ENCODE results near the gene FAM180A. TPM values are rescaled to one million over a fixed set of nuclear protein-coding genes. Genes with fewer than 3 reads are reported as not detected.

The FAM180A gene
- total RNA-seq, 1 donor from 2014 or later = not detected

DNA sequence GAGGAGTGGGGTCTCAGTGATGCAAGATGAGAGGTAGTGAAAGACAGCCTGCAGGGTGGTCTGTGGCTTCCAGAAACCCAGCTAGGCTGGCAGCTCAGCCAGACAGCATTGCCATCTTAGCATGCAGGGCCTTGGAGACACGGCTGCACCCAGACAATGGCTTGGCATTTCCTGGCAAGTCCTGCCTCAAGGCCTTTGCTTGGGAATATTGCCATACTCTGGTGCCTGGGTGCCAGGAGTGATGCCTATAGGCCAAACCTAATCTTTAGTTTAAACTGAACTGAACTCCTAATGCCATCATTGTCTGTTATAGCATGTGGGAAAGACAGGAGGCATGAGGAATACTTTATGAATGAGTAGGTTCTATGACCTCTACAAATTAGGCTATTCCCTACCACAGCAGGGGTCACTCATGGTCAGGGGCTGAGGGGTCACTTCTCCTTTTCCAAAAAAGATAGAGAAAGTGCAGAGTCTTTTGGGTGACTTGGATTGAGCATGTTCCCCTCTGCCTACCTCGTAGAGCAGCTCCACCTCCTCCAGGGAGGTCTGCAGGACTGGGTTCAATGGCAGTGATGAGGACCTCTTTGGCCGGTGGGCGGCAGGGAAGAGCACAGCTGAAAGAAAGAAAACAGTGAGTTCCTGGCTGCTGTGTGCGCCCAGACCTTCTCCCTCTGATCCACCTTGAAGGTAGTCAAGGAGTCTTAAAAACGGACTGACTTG is 11.9 kb downstream of the FAM180A start:
- DNase-seq = no peak
- H3K36me3 Mint-ChIP-seq (ENCODE audit: unreplicated experiment) = no peaks in the 10 kb centered on the region
- TF ChIP-seq, protein P1, sequence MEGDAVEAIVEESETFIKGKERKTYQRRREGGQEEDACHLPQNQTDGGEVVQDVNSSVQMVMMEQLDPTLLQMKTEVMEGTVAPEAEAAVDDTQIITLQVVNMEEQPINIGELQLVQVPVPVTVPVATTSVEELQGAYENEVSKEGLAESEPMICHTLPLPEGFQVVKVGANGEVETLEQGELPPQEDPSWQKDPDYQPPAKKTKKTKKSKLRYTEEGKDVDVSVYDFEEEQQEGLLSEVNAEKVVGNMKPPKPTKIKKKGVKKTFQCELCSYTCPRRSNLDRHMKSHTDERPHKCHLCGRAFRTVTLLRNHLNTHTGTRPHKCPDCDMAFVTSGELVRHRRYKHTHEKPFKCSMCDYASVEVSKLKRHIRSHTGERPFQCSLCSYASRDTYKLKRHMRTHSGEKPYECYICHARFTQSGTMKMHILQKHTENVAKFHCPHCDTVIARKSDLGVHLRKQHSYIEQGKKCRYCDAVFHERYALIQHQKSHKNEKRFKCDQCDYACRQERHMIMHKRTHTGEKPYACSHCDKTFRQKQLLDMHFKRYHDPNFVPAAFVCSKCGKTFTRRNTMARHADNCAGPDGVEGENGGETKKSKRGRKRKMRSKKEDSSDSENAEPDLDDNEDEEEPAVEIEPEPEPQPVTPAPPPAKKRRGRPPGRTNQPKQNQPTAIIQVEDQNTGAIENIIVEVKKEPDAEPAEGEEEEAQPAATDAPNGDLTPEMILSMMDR (IDR thresholded peaks at IDR 0.05; ENCODE audit: partially characterized antibody, unreplicated experiment) = no peak
- H3K4me3 Mint-ChIP-seq (ENCODE audit: unreplicated experiment) = no peak overlapping the region
- H3K27me3 Mint-ChIP-seq (ENCODE audit: unreplicated experiment) = peaks cover 1% of the 10 kb centered on the region
- H3K9me3 Mint-ChIP-seq (ENCODE audit: unreplicated experiment) = no peaks in the 10 kb centered on the region
- H3K27ac Mint-ChIP-seq (ENCODE audit: unreplicated experiment) = no peak overlapping the region
- no peaks in the 10 kb centered on the region for H3K4me1 Mint-ChIP-seq (ENCODE audit: low read depth, unreplicated experiment)

DNA sequence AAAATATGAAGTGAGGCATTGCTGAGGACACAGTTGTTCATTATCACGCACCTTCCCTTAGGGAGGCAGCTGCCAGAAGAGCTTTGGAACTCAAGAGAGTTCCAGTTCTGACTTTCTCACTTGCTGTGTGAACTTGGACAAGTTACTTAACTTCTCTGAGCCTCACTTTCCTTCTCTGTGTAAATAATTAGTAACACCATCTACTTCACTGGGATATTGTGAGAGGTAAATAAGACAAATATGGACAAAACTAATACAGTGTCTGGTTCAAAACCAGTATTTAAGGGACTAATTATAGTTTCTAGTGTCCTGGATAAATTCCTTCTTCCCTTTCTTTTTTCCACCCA is 14.3 kb downstream of the FAM180A start:
- TF ChIP-seq, protein P1 (IDR thresholded peaks at IDR 0.05; ENCODE audit: partially characterized antibody, unreplicated experiment) = no peak
- H3K4me3 Mint-ChIP-seq (ENCODE audit: unreplicated experiment) = no peak overlapping the region
- H3K36me3 Mint-ChIP-seq (ENCODE audit: unreplicated experiment) = no peaks in the 10 kb centered on the region
- peaks cover 1% of the 10 kb centered on the region for H3K27me3 Mint-ChIP-seq (ENCODE audit: unreplicated experiment)
- H3K9me3 Mint-ChIP-seq (ENCODE audit: unreplicated experiment) = no peaks in the 10 kb centered on the region
- H3K4me1 Mint-ChIP-seq (ENCODE audit: low read depth, unreplicated experiment) = peaks cover 3% of the 10 kb centered on the region
- DNase-seq = no peak
- H3K27ac Mint-ChIP-seq (ENCODE audit: unreplicated experiment) = no peak overlapping the region

DNA sequence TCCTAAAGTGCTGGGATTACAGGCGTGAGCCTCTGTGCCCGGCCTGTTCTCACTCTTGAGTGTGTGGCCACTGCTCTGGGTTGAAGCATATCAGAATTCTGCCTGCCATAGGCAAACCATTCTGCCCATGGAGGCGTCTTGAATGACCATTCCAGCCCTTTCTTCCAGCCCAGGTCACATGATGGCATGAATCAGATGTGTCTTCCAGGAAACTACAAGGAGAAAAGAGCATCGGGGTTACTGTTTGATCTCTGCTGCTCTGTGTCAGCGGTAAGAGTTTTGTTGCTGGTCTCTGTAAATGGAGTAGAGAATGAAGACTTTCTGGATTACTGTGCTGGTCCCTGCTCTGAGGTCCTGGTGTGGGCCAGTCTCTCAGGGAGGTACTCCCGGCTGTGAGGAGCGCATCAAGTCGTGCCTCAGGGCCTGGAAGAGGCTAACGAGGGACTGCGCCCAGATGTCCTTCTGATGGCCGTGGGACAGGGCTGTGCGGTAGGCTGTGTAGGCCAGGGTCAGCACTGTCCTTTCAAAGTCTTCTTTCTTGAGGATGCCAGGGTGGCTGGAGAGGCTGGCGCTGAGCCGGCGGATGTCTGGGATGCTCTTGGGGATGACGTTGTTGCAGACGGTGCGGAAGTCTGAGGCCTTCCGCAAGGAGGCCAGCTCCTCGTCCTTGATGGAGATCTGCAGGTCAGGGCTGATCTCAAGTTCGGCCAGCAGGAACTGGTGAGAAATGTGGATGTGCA is 14.8 kb downstream of the FAM180A start:
- no peaks in the 10 kb centered on the region for H3K9me3 Mint-ChIP-seq (ENCODE audit: unreplicated experiment)
- peaks cover 3% of the 10 kb centered on the region for H3K4me1 Mint-ChIP-seq (ENCODE audit: low read depth, unreplicated experiment)
- DNase-seq = no peak
- H3K36me3 Mint-ChIP-seq (ENCODE audit: unreplicated experiment) = no peaks in the 10 kb centered on the region
- H3K27me3 Mint-ChIP-seq (ENCODE audit: unreplicated experiment) = peaks cover 1% of the 10 kb centered on the region
- H3K4me3 Mint-ChIP-seq (ENCODE audit: unreplicated experiment) = no peak overlapping the region
- H3K27ac Mint-ChIP-seq (ENCODE audit: unreplicated experiment) = no peak overlapping the region
- TF ChIP-seq, protein P1 (IDR thresholded peaks at IDR 0.05; ENCODE audit: partially characterized antibody, unreplicated experiment) = no peak

DNA sequence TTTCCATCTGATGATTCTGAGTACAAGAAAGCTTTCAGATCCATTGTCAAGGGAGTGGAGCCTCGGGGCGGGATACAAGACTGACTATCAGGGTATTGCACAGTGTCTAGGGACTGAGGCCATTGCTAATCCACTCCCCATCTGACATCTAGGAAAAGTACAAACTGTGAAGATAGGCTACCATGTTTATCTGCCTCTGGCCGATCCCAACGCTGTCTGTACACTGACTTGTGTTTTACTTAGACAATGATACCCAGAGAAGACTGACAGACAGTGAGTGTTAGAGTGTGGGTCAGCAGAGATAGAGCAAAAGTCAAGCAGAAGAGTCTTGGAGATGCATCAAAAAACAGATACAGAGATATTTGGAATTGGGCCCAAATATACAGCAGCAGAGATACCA is 17.5 kb downstream of the FAM180A start:
- TF ChIP-seq, protein P1 (IDR thresholded peaks at IDR 0.05; ENCODE audit: partially characterized antibody, unreplicated experiment) = no peak
- H3K27ac Mint-ChIP-seq (ENCODE audit: unreplicated experiment) = no peak overlapping the region
- no peak overlapping the region for H3K4me3 Mint-ChIP-seq (ENCODE audit: unreplicated experiment)
- no peak for DNase-seq
- no peaks in the 10 kb centered on the region for H3K9me3 Mint-ChIP-seq (ENCODE audit: unreplicated experiment)
- H3K4me1 Mint-ChIP-seq (ENCODE audit: low read depth, unreplicated experiment) = peaks cover 3% of the 10 kb centered on the region
- H3K27me3 Mint-ChIP-seq (ENCODE audit: unreplicated experiment) = peaks cover 1% of the 10 kb centered on the region
- H3K36me3 Mint-ChIP-seq (ENCODE audit: unreplicated experiment) = no peaks in the 10 kb centered on the region

DNA sequence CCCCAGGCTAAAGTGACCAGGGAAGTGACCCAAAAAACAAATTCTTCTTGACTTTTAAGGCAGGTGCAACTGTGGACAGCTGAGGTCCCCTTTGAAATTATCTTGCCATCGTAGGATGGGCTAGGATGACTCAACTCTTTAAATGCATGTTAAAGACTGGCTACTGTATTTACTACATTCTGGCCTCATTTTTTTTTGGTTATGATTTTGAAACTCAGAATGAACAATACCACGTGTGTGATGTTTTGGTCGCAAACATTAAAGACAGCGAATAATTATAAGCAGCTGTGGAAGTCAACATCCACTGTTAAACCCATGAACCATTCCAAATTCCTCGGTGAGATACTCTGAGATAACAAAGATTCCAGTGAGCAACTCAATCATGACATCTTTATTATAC is 19.4 kb downstream of the FAM180A start:
- no peaks in the 10 kb centered on the region for H3K36me3 Mint-ChIP-seq (ENCODE audit: unreplicated experiment)
- no peak overlapping the region for H3K27ac Mint-ChIP-seq (ENCODE audit: unreplicated experiment)
- H3K27me3 Mint-ChIP-seq (ENCODE audit: unreplicated experiment) = peaks cover 1% of the 10 kb centered on the region
- no peaks in the 10 kb centered on the region for H3K9me3 Mint-ChIP-seq (ENCODE audit: unreplicated experiment)
- no peak overlapping the region for H3K4me3 Mint-ChIP-seq (ENCODE audit: unreplicated experiment)
- peaks cover 3% of the 10 kb centered on the region for H3K4me1 Mint-ChIP-seq (ENCODE audit: low read depth, unreplicated experiment)
- TF ChIP-seq, protein P1 (IDR thresholded peaks at IDR 0.05; ENCODE audit: partially characterized antibody, unreplicated experiment) = no peak
- DNase-seq = no peak
